ENCODE results near the gene STOML1. TPM values are rescaled to one million over a fixed set of nuclear protein-coding genes. Genes with fewer than 3 reads are reported as not detected.
A peak's percentile ranks its signal among the peaks of the same experiment; 100 is the strongest.

STOML1 gene
- total and polyA plus RNA-seq, 8 donors: 5.2 to 13.2 (median 9.2) TPM

- no peaks in the 10 kb centered on the region for H3K27me3 ChIP-seq
- FAIRE-seq: no peak
- H3K27ac ChIP-seq: no peak overlapping the region
- intact Hi-C loops (cut with DNase I): no loop called here
- DNase-seq: no peak
- H3K9me3 ChIP-seq: no peaks in the 10 kb centered on the region
- no peak overlapping the region for H3K4me3 ChIP-seq
- no peak for ATAC-seq
- WGBS, 2 donors: 65 to 72% methylated on average over 2 of the region's 2 CpGs
- H3K4me1 ChIP-seq: no peaks in the 10 kb centered on the region
- TF ChIP-seq, protein P1, sequence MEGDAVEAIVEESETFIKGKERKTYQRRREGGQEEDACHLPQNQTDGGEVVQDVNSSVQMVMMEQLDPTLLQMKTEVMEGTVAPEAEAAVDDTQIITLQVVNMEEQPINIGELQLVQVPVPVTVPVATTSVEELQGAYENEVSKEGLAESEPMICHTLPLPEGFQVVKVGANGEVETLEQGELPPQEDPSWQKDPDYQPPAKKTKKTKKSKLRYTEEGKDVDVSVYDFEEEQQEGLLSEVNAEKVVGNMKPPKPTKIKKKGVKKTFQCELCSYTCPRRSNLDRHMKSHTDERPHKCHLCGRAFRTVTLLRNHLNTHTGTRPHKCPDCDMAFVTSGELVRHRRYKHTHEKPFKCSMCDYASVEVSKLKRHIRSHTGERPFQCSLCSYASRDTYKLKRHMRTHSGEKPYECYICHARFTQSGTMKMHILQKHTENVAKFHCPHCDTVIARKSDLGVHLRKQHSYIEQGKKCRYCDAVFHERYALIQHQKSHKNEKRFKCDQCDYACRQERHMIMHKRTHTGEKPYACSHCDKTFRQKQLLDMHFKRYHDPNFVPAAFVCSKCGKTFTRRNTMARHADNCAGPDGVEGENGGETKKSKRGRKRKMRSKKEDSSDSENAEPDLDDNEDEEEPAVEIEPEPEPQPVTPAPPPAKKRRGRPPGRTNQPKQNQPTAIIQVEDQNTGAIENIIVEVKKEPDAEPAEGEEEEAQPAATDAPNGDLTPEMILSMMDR (IDR thresholded peaks at IDR 0.05): no peak
- H3K36me3 ChIP-seq: peaks cover 0 to 22% (median 7%) of the 10 kb centered on the region in 3 donors
Measured at GRCh38 chr15:74019734-74020133, 27.6 kb upstream of the STOML1 start.

DNA sequence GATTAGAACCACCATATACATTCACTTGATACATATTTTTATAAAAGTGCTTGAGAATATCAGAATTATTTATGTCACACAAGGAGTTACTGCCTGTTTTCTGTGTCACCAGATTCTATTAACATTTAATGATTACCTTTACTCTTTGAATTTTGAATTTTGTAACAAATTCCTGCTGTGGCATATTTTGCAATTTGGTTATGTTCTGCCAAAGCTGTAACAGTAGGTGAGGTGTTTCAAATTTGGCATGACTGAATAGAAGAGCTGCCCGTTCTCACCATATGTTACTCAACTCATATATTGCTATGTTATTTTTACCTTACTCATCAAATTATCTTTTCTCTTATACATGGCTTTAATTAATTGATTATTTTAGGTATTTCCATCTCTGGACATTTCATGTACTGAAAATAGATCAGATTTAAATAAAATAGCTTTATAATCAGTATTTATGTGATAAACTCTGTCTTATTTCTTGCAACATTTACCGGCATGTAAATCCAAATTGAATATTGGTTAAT lies 21.3 kb upstream of the STOML1 start:
- no peak for FAIRE-seq
- Histone ChIP-seq H3K9me3 (no peaks in the 10 kb centered on the region), H3K36me3 (no peaks in the 10 kb centered on the region), H3K27me3 (no peaks in the 10 kb centered on the region), H3K27ac (no peak overlapping the region), H3K4me3 (no peak overlapping the region), H3K4me1 (peaks cover 0 to 11% (median 0%) of the 10 kb centered on the region in 3 donors)
- TF ChIP-seq, protein P1 (IDR thresholded peaks at IDR 0.05): no peak
- no peak for DNase-seq
- ATAC-seq: no peak
- intact Hi-C loops (cut with DNase I): no loop called here
- WGBS, 2 donors: 90 to 91% methylated on average over 2 of the region's 2 CpGs

DNA sequence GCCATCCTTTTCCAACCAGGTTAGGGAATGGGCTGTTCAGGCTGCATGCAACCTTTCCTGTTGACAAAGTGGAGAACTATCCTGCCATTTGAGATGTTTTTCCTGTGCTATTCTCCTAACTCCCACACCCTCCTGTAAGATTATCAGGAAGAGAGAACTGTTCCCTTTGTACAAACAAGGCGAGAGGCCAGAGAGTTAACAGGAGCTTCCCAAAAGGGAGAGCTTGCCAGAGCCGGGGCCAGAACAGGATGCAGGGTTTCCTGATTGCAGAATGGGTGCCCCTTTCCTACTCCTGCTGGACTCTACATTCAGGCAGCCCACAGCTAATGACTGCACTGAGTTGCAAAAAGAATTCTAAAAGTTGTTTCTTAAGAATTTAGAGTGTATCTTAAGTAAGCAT lies 19.5 kb upstream of the STOML1 start:
- FAIRE-seq (no peak), DNase-seq (no peak), ATAC-seq (peak in 3 of 4 donors; percentile 41 to 72 (median 58))
- intact Hi-C loops (cut with DNase I): no loop called here
- 42 to 47% methylated on average over 2 of the region's 2 CpGs for WGBS, 2 donors
- H3K4me3 ChIP-seq: no peak overlapping the region
- H3K27ac ChIP-seq: no peak overlapping the region
- peaks cover 0 to 11% (median 0%) of the 10 kb centered on the region in 3 donors for H3K4me1 ChIP-seq
- H3K36me3 ChIP-seq: no peaks in the 10 kb centered on the region
- no peaks in the 10 kb centered on the region for H3K27me3 ChIP-seq
- H3K9me3 ChIP-seq: no peaks in the 10 kb centered on the region
- TF ChIP-seq, protein P1 (IDR thresholded peaks at IDR 0.05): no peak

- no peaks in the 10 kb centered on the region for H3K36me3 ChIP-seq
- H3K4me3 ChIP-seq: no peak overlapping the region
- peak in 3 of 4 donors; percentile 11 to 59 (median 17) for ATAC-seq
- no peak overlapping the region for H3K27ac ChIP-seq
- no peak for FAIRE-seq
- no peaks in the 10 kb centered on the region for H3K27me3 ChIP-seq
- H3K4me1 ChIP-seq: peaks cover 0 to 11% (median 0%) of the 10 kb centered on the region in 3 donors
- WGBS, 2 donors: 83 to 89% methylated on average over 2 of the region's 2 CpGs
- TF ChIP-seq, protein P1 (IDR thresholded peaks at IDR 0.05): no peak
- intact Hi-C loops (cut with DNase I): no loop called here
- DNase-seq: no peak
- no peaks in the 10 kb centered on the region for H3K9me3 ChIP-seq
Measured at GRCh38 chr15:74010929-74011540, 18.9 kb upstream of the STOML1 start.

DNA sequence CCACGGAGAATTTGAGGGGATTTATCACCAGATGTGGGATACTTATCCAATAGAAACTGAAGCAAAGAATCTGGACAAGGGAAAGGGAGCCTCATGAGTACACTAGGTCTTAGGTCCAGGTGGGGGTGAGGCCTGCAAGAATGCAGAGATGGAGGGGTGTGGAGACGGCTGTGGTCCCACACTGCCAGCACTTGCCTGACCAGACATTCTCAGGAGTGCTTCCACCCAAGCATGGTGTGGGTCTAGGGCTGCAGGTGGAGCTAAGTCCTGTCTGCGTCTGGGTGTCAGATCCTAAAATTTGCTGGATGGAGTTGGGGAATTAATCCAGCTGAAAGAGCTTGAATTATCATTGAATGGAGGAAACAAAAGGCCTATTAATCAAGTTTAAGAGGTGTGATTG lies 16.8 kb upstream of the STOML1 start:
- TF ChIP-seq, protein P1 (IDR thresholded peaks at IDR 0.05): no peak
- ATAC-seq: no peak
- WGBS, 2 donors: 80 to 91% methylated on average over 3 of the region's 3 CpGs
- Histone ChIP-seq H3K4me3 (no peak overlapping the region), H3K27ac (no peak overlapping the region), H3K4me1 (peaks cover 0 to 11% (median 0%) of the 10 kb centered on the region in 3 donors), H3K27me3 (no peaks in the 10 kb centered on the region), H3K36me3 (no peaks in the 10 kb centered on the region), H3K9me3 (no peaks in the 10 kb centered on the region)
- no peak for FAIRE-seq
- intact Hi-C loops (cut with DNase I): no loop called here
- no peak for DNase-seq

Data from pancreas (tissue), 10 donors.